ENCODE results near the gene RGS6. TPM values are rescaled to one million over a fixed set of nuclear protein-coding genes. Genes with fewer than 3 reads are reported as not detected.

RGS6 gene
- total and polyA plus RNA-seq, 2 donors (not counting 1 experiment from before 2014, with no cell fraction given) = not detected

GRCh38 chr14:72550513-72550912, 618.3 kb downstream of the RGS6 start:
- Histone ChIP-seq H3K9me3 (ENCODE audit: control insufficient read depth, insufficient read depth, low read depth, low read length) (no peaks in the 10 kb centered on the region), H4K20me1 (ENCODE audit: control insufficient read depth, extremely low read depth, insufficient read depth, low read length) (no peaks in the 10 kb centered on the region), H3K27me3 (ENCODE audit: control insufficient read depth, insufficient read depth, low read length) (peaks cover 3% of the 10 kb centered on the region), H2AFZ (ENCODE audit: low read length) (no peak overlapping the region), H3K27ac (ENCODE audit: insufficient read depth, low read length) (no peak overlapping the region), H3K4me3 (replicated peaks in 1 of 4; ENCODE audit: control extremely low read depth in 1 of 4, insufficient read depth in 1 of 4, low read depth in 3 of 4, low read length in 4 of 4) (no peak overlapping the region), H3K79me2 (ENCODE audit: control insufficient read depth, insufficient read depth, low read length) (no peaks in the 10 kb centered on the region), H3K4me1 (ENCODE audit: control insufficient read depth, extremely low read depth, insufficient read depth, low read length) (peaks cover 4% of the 10 kb centered on the region), H3K4me2 (ENCODE audit: extremely low read depth, insufficient read depth, low read length) (no peak overlapping the region), H3K36me3 (ENCODE audit: control insufficient read depth, insufficient read depth, low read length) (no peaks in the 10 kb centered on the region), H3K9ac (ENCODE audit: insufficient read depth, low read length) (no peak overlapping the region)
- TF ChIP-seq CTCF (conservative IDR thresholded peaks at IDR 0.05 in 1 of 2, IDR thresholded peaks at IDR 0.05 in 1 of 2; ENCODE audit: low read depth in 1 of 2, low read length in 2 of 2) = no peak
- TF ChIP-seq EZH2 (IDR thresholded peaks at IDR 0.05; ENCODE audit: low read length, missing control alignments) = no peak
- DNase-seq (ENCODE audit: low read depth in 2 of 2) = no peak

- Histone ChIP-seq H3K4me1 (ENCODE audit: control insufficient read depth, extremely low read depth, insufficient read depth, low read length) (peaks cover 4% of the 10 kb centered on the region), H3K79me2 (ENCODE audit: control insufficient read depth, insufficient read depth, low read length) (no peaks in the 10 kb centered on the region), H2AFZ (ENCODE audit: low read length) (no peak overlapping the region), H3K4me3 (replicated peaks in 1 of 4; ENCODE audit: control extremely low read depth in 1 of 4, insufficient read depth in 1 of 4, low read depth in 3 of 4, low read length in 4 of 4) (no peak overlapping the region), H3K9ac (ENCODE audit: insufficient read depth, low read length) (no peak overlapping the region), H3K9me3 (ENCODE audit: control insufficient read depth, insufficient read depth, low read depth, low read length) (no peaks in the 10 kb centered on the region), H4K20me1 (ENCODE audit: control insufficient read depth, extremely low read depth, insufficient read depth, low read length) (no peaks in the 10 kb centered on the region), H3K27ac (ENCODE audit: insufficient read depth, low read length) (no peak overlapping the region), H3K27me3 (ENCODE audit: control insufficient read depth, insufficient read depth, low read length) (no peaks in the 10 kb centered on the region), H3K4me2 (ENCODE audit: extremely low read depth, insufficient read depth, low read length) (no peak overlapping the region), H3K36me3 (ENCODE audit: control insufficient read depth, insufficient read depth, low read length) (no peaks in the 10 kb centered on the region)
- no peak for DNase-seq (ENCODE audit: low read depth in 2 of 2)
- TF ChIP-seq CTCF (conservative IDR thresholded peaks at IDR 0.05 in 1 of 2, IDR thresholded peaks at IDR 0.05 in 1 of 2; ENCODE audit: low read depth in 1 of 2, low read length in 2 of 2) = no peak
- TF ChIP-seq EZH2 (IDR thresholded peaks at IDR 0.05; ENCODE audit: low read length, missing control alignments) = no peak
Observed at GRCh38 chr14:72552236-72552635, 620.0 kb downstream of the RGS6 start.

DNA sequence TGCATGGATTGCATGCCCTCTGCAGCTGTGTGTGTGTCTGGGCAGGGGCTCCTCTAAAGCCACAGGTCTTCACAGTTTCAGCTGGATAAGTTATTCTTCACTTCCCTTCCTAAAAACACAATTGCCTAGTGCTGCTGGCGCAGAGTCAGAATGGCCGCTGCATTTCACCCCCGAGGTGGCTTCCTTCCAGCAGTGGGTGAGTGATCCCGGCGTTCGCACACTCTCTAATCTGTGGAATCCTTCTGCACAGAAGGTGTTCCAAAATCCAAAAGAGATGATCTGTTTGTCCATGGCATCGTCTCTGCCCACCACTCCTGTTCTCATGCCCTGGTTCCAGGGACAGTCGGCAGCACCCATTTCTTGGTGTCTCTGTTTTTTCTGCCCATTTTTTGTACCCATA, 620.9 kb downstream of the RGS6 start:
- Histone ChIP-seq H3K9ac (ENCODE audit: insufficient read depth, low read length) (no peak overlapping the region), H2AFZ (ENCODE audit: low read length) (no peak overlapping the region), H3K4me1 (ENCODE audit: control insufficient read depth, extremely low read depth, insufficient read depth, low read length) (peaks cover 4% of the 10 kb centered on the region), H3K27me3 (ENCODE audit: control insufficient read depth, insufficient read depth, low read length) (no peaks in the 10 kb centered on the region), H3K9me3 (ENCODE audit: control insufficient read depth, insufficient read depth, low read depth, low read length) (no peaks in the 10 kb centered on the region), H4K20me1 (ENCODE audit: control insufficient read depth, extremely low read depth, insufficient read depth, low read length) (no peaks in the 10 kb centered on the region), H3K27ac (ENCODE audit: insufficient read depth, low read length) (no peak overlapping the region), H3K79me2 (ENCODE audit: control insufficient read depth, insufficient read depth, low read length) (no peaks in the 10 kb centered on the region), H3K4me3 (replicated peaks in 1 of 4; ENCODE audit: control extremely low read depth in 1 of 4, insufficient read depth in 1 of 4, low read depth in 3 of 4, low read length in 4 of 4) (no peak overlapping the region), H3K4me2 (ENCODE audit: extremely low read depth, insufficient read depth, low read length) (no peak overlapping the region), H3K36me3 (ENCODE audit: control insufficient read depth, insufficient read depth, low read length) (no peaks in the 10 kb centered on the region)
- no peak for TF ChIP-seq EZH2 (IDR thresholded peaks at IDR 0.05; ENCODE audit: low read length, missing control alignments)
- no peak for TF ChIP-seq CTCF (conservative IDR thresholded peaks at IDR 0.05 in 1 of 2, IDR thresholded peaks at IDR 0.05 in 1 of 2; ENCODE audit: low read depth in 1 of 2, low read length in 2 of 2)
- DNase-seq (ENCODE audit: low read depth in 2 of 2) = peak in 1 of 2 donors; percentile 36

Measured in fibroblast of lung (primary cell).